Breast epithelium (tissue), 3 donors: ENCODE data around the gene MYO5B.

Experiments used
- CTCF ChIP-seq, 3 donors: fragments of 450-650 bp; IDR thresholded peaks; one replicate each; pipeline ENCODE4 v1.5.1; 2016 to 2017; ENCODE audit warnings: antibody characterized with exemption in 3 of 3, mild to moderate bottlenecking in 3 of 3, moderate library complexity in 3 of 3
- POLR2A ChIP-seq: fragments of 450-650 bp; IDR thresholded peaks from one replicate; pipeline ENCODE4 v1.6.1; 2016; ENCODE audit warnings: antibody characterized with exemption, mild to moderate bottlenecking, moderate library complexity

DNA sequence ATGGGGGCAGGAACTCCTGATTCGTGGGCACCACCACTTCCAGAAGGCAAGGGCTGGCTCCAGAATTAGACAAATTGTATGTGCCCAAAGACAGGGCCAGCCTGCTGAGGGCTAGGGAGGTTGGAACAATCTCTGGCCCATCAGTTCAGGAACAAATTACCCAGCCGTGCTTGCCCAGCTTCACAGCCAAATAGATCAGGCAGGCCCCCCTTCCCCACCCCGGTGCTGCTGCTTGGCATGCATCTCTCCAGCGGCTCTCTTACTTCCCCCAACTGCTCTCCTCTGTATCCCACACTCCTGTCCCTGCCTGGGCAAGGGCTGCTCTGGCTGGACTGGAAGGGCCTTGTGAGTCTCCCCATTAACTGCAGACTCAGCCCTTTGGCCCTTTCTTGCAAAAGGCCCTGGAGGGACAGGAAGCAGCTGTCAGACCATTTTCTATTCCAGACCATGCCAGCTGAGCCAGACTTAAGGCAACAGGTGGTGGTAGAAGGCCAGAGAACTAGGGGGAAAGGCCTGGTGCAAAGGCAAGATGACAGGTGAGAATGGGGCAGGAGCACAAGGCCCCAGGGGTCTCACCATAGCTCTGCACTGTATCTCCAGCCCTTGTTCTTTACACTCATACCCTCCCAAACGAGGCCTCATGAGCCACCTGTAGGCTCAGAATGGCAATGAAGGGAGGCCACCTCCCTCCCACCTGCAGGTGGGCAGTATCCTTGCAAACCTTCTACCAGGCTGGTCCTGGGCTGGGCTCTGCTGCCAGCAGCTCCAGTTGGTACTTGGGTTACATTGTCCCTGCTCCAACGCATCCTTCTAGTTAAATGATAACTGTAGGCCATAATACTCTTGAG is 350.9 kb downstream of the MYO5B start:
- TF ChIP-seq POLR2A, result no peak
- no peak for TF ChIP-seq CTCF (IDR thresholded peaks at IDR 0.05)
